ENCODE measurements around the gene MOG.

The MOG gene

GRCh38 chr6:29656798-29657197, at the start of gene MOG:
TSS of gene MOG (plus strand) at chr6:29657092. CDS start at chr6:29657210, 118 bp downstream.
- Histone ChIP-seq H4K20me1 (ENCODE audit: insufficient read depth, low read length) (no peaks in the 10 kb centered on the region), H3K9me3 (ENCODE audit: insufficient read depth, low read length) (no peaks in the 10 kb centered on the region), H3K79me2 (ENCODE audit: low read length) (no peaks in the 10 kb centered on the region), H3K9ac (ENCODE audit: low read length) (no peak within 1 kb of the TSS), H3K36me3 (replicated peaks; ENCODE audit: low read depth, low read length) (no peaks in the 10 kb centered on the region), H3K4me2 (ENCODE audit: low read length) (peak within 1 kb of the TSS; percentile 14; the same call in 1 of the 2 replicates), H2AFZ (ENCODE audit: low read depth, low read length) (no peak within 1 kb of the TSS), H3K27ac (ENCODE audit: low read length) (no peak within 1 kb of the TSS), H3K4me3 (ENCODE audit: low read length) (no peak within 1 kb of the TSS), H3K27me3 (ENCODE audit: low read depth, low read length) (no peaks in the 10 kb centered on the region), H3K4me1 (ENCODE audit: low read length) (peaks cover 10% of the 10 kb centered on the region)
- no peak for TF ChIP-seq EZH2phosphoT487 (IDR thresholded peaks at IDR 0.05; ENCODE audit: low read depth)
- TF ChIP-seq CTCF (IDR thresholded peaks at IDR 0.05; ENCODE audit: low read depth, low read length) = no peak

- Histone ChIP-seq H3K36me3 (replicated peaks; ENCODE audit: low read depth, low read length) (peaks cover 3% of the 10 kb centered on the region), H2AFZ (ENCODE audit: low read depth, low read length) (no peak overlapping the region), H3K9ac (ENCODE audit: low read length) (no peak overlapping the region), H3K4me1 (ENCODE audit: low read length) (no peaks in the 10 kb centered on the region), H3K27me3 (ENCODE audit: low read depth, low read length) (no peaks in the 10 kb centered on the region), H4K20me1 (ENCODE audit: insufficient read depth, low read length) (no peaks in the 10 kb centered on the region), H3K27ac (ENCODE audit: low read length) (no peak overlapping the region), H3K4me3 (ENCODE audit: low read length) (no peak overlapping the region), H3K79me2 (ENCODE audit: low read length) (no peaks in the 10 kb centered on the region), H3K4me2 (ENCODE audit: low read length) (no peak overlapping the region), H3K9me3 (ENCODE audit: insufficient read depth, low read length) (no peaks in the 10 kb centered on the region)
- TF ChIP-seq EZH2phosphoT487 (IDR thresholded peaks at IDR 0.05; ENCODE audit: low read depth) (no peak), CTCF (IDR thresholded peaks at IDR 0.05; ENCODE audit: low read depth, low read length) (no peak)
These were observed 48.8 kb upstream of the MOG start for GRCh38 chr6:29608131-29608530.

DNA sequence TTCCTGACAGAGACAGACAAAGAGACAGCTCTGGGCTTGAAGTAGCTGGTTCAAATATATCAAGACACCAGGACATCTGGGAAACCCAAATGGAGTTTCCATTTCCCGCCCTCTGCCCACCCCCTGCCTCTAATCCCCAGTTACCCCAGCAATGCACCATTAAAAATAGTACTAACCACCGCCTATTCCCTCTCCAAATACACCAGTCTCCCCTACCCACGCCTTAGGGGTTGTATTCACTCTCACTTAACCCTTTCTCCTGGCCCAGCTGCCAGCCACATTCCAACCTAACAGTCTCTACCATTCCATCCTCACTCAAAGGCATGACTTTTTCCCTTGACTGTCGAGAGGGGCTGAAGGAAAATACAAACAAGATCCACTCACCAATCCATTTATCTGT, 46.4 kb upstream of the MOG start:
- H3K36me3 ChIP-seq (replicated peaks; ENCODE audit: low read depth, low read length) = peaks cover 3% of the 10 kb centered on the region
- H3K9me3 ChIP-seq (ENCODE audit: insufficient read depth, low read length) = no peaks in the 10 kb centered on the region
- no peaks in the 10 kb centered on the region for H3K27me3 ChIP-seq (ENCODE audit: low read depth, low read length)
- no peaks in the 10 kb centered on the region for H3K79me2 ChIP-seq (ENCODE audit: low read length)
- H3K9ac ChIP-seq (ENCODE audit: low read length) = no peak overlapping the region
- H3K4me3 ChIP-seq (ENCODE audit: low read length) = no peak overlapping the region
- H3K4me1 ChIP-seq (ENCODE audit: low read length) = no peaks in the 10 kb centered on the region
- H3K4me2 ChIP-seq (ENCODE audit: low read length) = no peak overlapping the region
- TF ChIP-seq CTCF (IDR thresholded peaks at IDR 0.05; ENCODE audit: low read depth, low read length) = no peak
- TF ChIP-seq EZH2phosphoT487 (IDR thresholded peaks at IDR 0.05; ENCODE audit: low read depth) = no peak
- H3K27ac ChIP-seq (ENCODE audit: low read length) = no peak overlapping the region
- no peak overlapping the region for H2AFZ ChIP-seq (ENCODE audit: low read depth, low read length)
- no peaks in the 10 kb centered on the region for H4K20me1 ChIP-seq (ENCODE audit: insufficient read depth, low read length)

- H4K20me1 ChIP-seq (ENCODE audit: insufficient read depth, low read length) = no peaks in the 10 kb centered on the region
- H2AFZ ChIP-seq (ENCODE audit: low read depth, low read length) = no peak overlapping the region
- no peaks in the 10 kb centered on the region for H3K27me3 ChIP-seq (ENCODE audit: low read depth, low read length)
- no peak for TF ChIP-seq CTCF (IDR thresholded peaks at IDR 0.05; ENCODE audit: low read depth, low read length)
- TF ChIP-seq EZH2phosphoT487 (IDR thresholded peaks at IDR 0.05; ENCODE audit: low read depth) = no peak
- H3K4me2 ChIP-seq (ENCODE audit: low read length) = no peak overlapping the region
- H3K4me3 ChIP-seq (ENCODE audit: low read length) = no peak overlapping the region
- no peaks in the 10 kb centered on the region for H3K4me1 ChIP-seq (ENCODE audit: low read length)
- no peaks in the 10 kb centered on the region for H3K79me2 ChIP-seq (ENCODE audit: low read length)
- H3K36me3 ChIP-seq (replicated peaks; ENCODE audit: low read depth, low read length) = peaks cover 3% of the 10 kb centered on the region
- no peak overlapping the region for H3K27ac ChIP-seq (ENCODE audit: low read length)
- no peaks in the 10 kb centered on the region for H3K9me3 ChIP-seq (ENCODE audit: insufficient read depth, low read length)
- no peak overlapping the region for H3K9ac ChIP-seq (ENCODE audit: low read length)
These were observed 45.5 kb upstream of the MOG start for GRCh38 chr6:29611426-29611825.

Measured in OCI-LY3 (cell line).